Midbrain (tissue), 1 donor: ENCODE data around the gene TBC1D22B.

Experiments used
- DNase-seq: peaks from one replicate; lab custom pipeline; 2025; lab: John Stamatoyannopoulos, UW

Gene TBC1D22B

GRCh38 chr6:37357288-37357687 lies 99.7 kb downstream of the TBC1D22B start:
- DNase-seq = no peak

- DNase-seq = no peak
Measured at GRCh38 chr6:37357860-37358259, 100.3 kb downstream of the TBC1D22B start.

- no peak for DNase-seq
Measured at GRCh38 chr6:37359039-37359438, 101.5 kb downstream of the TBC1D22B start.

- DNase-seq = no peak
Measured at GRCh38 chr6:37362101-37362828, 104.7 kb downstream of the TBC1D22B start.

- DNase-seq = peak; percentile 24
Measured at GRCh38 chr6:37365791-37366190, 108.2 kb downstream of the TBC1D22B start.

- no peak for DNase-seq
Measured at GRCh38 chr6:37366910-37367309, 109.3 kb downstream of the TBC1D22B start.

- DNase-seq = no peak
Measured at GRCh38 chr6:37368961-37369320, 111.4 kb downstream of the TBC1D22B start.

GRCh38 chr6:37369321-37370201 lies 112.0 kb downstream of the TBC1D22B start:
- DNase-seq = peak; percentile 33

GRCh38 chr6:37371154-37372083 lies 113.8 kb downstream of the TBC1D22B start:
- DNase-seq = no peak

GRCh38 chr6:37372116-37372515 lies 114.5 kb downstream of the TBC1D22B start:
- no peak for DNase-seq

- no peak for DNase-seq
Measured at GRCh38 chr6:37373822-37374471, 116.4 kb downstream of the TBC1D22B start.

GRCh38 chr6:37375376-37375775 lies 117.8 kb downstream of the TBC1D22B start:
- no peak for DNase-seq

GRCh38 chr6:37376078-37376743 lies 118.6 kb downstream of the TBC1D22B start:
- DNase-seq = no peak

- no peak for DNase-seq
Measured at GRCh38 chr6:37381579-37381978, 124.0 kb downstream of the TBC1D22B start.
